NCI-H1694 treated with DMSO at 0.1 percent for 48 hours (cell line): ENCODE data around the gene ACOT9.
A peak's percentile ranks its signal among the peaks of the same experiment; 100 is the strongest.
"Not testable (repeated sequence)": the region's sequence is repeated elsewhere in the genome, so short reads cannot be mapped to it uniquely, and the experiment has no call there.

Source experiments
- DNase-seq: peaks from one replicate; lab custom pipeline; 2025; lab: John Stamatoyannopoulos, UW

Gene ACOT9

GRCh38 chrX:23692166-23692565 is 50.9 kb downstream of the ACOT9 start:
- DNase-seq, result no peak

DNA sequence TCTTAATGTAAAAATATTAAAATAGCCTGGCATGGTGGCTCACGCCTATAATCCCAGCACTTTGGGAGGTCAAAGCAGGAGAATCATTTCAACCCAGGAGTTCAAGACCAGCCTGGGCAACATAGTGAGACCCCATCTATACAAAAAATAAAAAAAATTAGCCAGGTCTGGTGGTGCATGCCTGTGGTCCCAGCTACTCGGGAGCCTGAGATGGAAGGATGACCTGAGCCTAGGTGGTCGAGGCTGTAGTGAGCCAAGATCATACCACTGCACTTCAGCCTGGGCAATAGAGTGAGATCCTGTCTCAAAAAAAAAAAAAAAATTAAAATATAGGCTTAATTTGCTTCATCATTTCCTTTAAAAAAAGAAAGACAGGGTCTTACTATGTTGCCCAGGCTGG is 66.6 kb downstream of the ACOT9 start:
- not testable (repeated sequence) for DNase-seq

DNA sequence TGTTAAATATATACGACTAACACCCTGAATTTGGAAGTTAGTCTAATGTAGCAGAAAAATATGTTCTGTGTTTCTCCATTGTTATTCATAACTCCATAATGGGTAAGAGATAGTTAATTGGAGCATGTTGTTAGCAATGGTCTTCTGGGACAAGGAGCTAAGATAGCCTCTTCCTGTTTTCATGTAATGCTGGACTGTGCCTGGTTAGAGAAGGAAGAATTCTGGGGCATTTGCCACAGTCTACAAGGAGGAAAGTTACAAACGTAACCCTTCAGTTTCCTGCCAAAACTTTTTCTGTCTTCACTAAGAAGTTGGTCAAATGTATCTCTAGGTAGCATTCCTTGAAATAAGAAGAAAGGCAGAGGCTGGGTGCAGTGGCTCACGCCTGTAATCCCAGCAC is 70.0 kb downstream of the ACOT9 start:
- DNase-seq, result no peak

DNA sequence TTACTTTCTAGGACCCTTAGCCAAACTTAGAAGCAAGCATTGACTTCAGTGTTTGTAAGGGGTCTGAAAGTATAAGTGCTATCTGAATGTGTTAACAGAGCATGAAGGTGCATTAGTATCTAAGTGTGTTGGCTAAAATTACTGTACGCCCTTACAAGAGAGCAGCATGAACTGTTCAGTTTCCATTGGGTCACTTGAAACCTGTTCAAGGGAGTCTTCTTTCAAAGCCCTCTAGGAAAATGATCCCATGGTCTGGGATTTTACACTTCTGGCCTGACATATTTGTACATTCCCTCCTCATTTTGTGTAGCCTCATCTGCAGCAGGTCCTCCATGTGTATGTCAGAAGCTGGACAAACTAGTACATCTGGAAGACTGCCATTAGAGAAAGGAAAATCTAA is 72.5 kb downstream of the ACOT9 start:
- no peak for DNase-seq

DNA sequence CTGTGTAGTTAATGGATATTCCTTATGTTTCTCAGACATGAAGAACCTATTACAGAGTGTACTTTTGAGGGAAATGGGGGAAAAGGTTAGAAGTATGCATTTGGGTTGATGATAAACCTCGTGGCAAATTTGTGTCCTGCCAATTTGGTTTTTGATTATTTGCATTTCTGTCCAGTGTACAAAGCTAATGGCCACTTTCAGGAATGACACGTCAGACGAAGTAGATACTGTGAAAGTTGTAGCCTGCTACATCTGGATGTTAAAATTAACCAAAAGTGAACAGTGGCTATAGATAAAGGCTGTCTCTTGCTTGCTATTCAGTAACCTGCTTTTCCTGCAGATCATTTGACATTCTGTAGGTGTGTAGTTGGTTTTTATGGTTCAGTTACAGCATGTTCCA is 74.7 kb downstream of the ACOT9 start:
- DNase-seq, result no peak

DNA sequence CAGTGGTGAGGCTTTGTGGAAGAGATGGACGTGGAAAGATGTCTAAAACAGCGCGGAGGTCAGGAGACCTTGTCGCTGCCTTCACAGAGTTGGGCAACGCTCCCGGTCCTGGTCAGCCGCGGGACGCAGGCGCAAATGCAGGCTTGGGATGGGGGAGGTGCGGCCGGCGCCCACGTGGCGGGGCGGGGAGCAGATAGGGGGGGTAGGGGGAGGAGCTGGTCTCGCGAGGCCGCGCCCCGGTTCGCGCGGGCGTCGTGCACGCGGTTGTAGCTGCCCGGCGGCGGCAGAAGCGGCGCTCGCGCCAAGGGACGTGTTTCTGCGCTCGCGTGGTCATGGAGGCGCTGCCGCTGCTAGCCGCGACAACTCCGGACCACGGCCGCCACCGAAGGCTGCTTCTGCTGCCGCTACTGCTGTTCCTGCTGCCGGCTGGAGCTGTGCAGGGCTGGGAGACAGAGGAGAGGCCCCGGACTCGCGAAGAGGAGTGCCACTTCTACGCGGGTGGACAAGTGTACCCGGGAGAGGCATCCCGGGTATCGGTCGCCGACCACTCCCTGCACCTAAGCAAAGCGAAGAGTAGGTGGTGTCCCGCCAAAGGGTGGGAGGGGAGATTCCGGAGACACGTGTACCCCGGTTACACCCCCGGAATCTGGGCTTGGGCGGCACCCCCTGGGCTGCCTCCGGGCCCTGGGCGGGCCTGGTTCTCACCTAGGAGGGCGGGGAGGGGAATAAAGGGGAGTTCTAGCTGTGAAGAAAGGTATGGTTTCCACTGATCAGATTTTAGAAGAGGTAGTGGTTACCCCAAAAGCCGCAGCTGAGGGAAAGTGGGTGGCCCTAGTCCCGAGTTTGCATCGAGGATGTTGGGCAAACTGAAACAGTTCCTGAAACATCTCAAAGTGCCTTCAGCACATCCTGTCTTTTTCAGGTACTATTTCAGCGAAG is 75.6 kb downstream of the ACOT9 start, which contains the start of gene PRDX4:
Gene PRDX4, plus strand, starts transcription at position 255 of the 939 bp plus-strand sequence. Its CDS starts 78 bp downstream, at position 333.
- DNase-seq, result peak; percentile 29

- no peak for DNase-seq
These were observed 76.8 kb downstream of the ACOT9 start for GRCh38 chrX:23666282-23666681.

DNA sequence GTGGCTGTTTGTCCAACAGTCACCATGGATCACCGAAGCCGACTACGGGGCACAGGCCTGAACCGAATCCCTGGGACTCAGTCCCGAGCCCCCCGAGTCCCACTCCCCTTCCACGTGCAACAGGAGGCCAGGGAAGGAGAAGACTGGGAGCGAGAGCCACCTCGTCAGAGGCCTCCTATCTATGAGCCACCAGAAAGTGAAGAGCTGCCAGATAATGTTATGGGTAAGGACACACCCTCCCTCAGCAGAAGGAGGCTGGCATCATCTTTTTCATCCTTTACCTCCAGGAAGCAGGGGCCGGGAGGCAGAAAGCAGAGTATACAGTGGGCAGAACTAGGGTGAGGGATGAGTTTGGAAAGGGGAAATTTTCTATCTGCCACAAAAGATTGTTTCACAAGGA is 78.6 kb downstream of the ACOT9 start:
- DNase-seq, result no peak

GRCh38 chrX:23662853-23663252 is 80.2 kb downstream of the ACOT9 start:
- no peak for DNase-seq

- no peak for DNase-seq
These were observed 80.9 kb downstream of the ACOT9 start for GRCh38 chrX:23662187-23662586.

DNA sequence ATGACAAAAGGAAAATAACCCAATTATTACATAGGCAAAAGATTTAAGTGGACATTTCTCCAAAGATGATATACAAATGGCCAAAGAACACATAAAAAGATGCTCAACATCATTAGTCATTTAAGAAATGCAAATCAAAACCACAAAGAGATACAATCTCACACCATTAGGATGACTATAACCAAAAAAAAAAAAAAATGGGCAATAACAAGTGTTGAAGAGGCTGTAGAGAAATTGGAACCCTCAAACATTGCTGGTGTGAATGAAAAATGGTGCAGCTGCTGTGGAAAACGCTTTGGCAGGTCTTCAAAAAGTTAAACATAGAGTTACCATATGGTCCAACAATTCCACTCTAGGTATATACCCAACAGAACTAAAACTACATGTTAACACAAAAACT is 81.4 kb downstream of the ACOT9 start:
- DNase-seq, result no peak

DNA sequence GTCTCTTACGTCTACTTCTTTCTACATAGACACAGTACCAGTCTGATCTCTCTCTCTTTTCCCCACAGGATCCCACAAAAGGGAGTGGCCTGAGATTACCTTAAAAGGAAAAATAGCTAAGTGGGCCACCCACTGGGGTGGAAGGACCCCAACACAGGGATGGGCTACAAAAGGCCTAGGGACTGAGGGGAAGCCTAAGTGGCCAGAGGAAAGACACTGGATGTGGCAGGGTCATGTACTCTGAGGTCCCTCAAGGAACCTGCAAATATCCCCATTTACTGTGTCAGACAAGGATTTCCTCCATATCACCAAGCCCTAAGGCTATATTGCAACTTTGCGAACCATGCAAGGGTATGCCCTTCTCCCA is 82.3 kb downstream of the ACOT9 start:
- no peak for DNase-seq

GRCh38 chrX:23660083-23660765 is 82.9 kb downstream of the ACOT9 start:
- not testable (repeated sequence) for DNase-seq

- no peak for DNase-seq
These were observed 83.7 kb downstream of the ACOT9 start for GRCh38 chrX:23659339-23659738.

DNA sequence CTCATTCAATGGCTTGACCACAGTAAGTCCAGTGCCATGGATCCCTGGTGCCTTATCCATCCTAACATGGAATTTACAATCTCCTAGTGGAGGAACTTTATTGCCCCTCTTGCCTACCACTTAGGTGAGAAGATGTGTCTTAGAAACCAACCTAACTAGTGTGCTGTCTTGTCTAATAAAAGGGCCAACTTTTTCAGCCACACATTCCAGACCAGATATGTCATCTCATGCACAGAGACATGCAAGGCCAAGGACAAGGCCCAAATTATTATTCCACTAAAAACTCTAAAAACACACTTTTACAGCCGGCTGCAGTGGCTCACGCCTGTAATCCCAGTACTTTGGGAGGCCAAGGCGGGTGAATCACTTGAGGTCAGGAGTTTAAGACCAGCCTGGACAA is 86.4 kb downstream of the ACOT9 start:
- no peak for DNase-seq

DNA sequence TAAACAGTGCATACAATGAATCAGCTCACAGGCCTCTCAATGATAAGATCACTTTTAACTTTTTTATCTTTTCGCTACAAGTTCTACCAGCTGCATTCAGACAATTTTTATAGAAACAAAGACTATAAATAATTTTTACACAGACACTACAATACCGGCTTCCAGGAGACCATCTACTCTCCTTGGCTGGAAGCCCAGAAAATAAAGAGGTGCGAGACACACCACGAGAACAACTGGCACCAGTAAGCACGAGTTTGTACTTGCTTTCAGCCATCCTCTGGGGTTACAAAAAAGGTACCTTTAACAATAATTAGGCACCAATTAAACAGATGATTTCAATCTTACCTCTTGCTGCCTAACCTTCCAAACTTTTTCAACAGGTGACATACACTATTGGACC is 87.0 kb downstream of the ACOT9 start:
- no peak for DNase-seq
